Peyer's patch (tissue), 4 donors: ENCODE data around the gene ETF1.

ENCODE experiments used
- CTCF ChIP-seq, 6 experiments: fragments of 450-650 bp in 4 of 6; fragments of 200-600 bp in 2 of 6; sonication (generic) in 1 of 6; IDR thresholded peaks; one replicate each; pipeline ENCODE4 v1.5.1; 2017 to 2019; ENCODE audit warnings: antibody characterized with exemption in 6 of 6, mild to moderate bottlenecking in 3 of 6, moderate library complexity in 1 of 6
- POLR2A ChIP-seq, 2 donors: fragments of 450-650 bp; IDR thresholded peaks; one replicate each; pipeline ENCODE4 v1.5.1; 2017; ENCODE audit warnings: antibody characterized with exemption in 2 of 2, mild to moderate bottlenecking in 2 of 2, moderate library complexity in 2 of 2

DNA sequence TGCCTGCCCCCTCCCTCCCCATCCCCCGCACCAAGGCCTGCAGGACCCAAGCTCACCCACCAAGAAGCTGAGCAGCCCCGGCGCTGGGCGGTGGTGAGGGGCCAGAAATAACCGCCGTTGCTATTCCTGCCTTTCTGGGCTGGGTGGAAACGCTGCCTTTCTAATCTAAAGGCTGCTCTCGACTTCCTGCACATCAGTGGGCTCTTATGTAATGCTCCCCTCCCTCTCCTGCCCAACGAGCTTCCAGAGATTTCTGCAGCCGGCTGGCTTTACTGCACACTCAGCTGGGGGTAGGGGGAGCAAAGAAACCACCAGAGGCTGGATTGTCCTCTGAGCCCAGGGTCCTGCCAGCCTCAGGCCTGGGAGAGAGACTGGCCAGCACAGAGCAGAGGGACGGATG lies 84.7 kb downstream of the ETF1 start:
- TF ChIP-seq POLR2A (IDR thresholded peaks at IDR 0.05), result no peak
- TF ChIP-seq CTCF (IDR thresholded peaks at IDR 0.05), result no peak
